HL-60 (cell line): ENCODE data around the gene TMEM204.

Experiments used
- DNase-seq, 2 experiments: peaks; one replicate each; pipeline ENCODE4 v3.0.0-alpha.2; 2010 to 2020; ENCODE audit warnings: low read depth in 1 of 2, low spot score in 1 of 2
- H3K27ac ChIP-seq: fragments of 250-450 bp; sonication (Bioruptor Pico); replicated peaks from 2 replicates; pipeline ENCODE4 v1.5.1; 2020; ENCODE audit warnings: mild to moderate bottlenecking, moderate library complexity
- H3K27me3 ChIP-seq: fragments of 250-450 bp; sonication (Bioruptor Pico); 2 replicates; pipeline ENCODE4 v1.5.1; 2021; ENCODE audit warnings: mild to moderate bottlenecking, moderate library complexity; ENCODE audit not compliant: insufficient read depth, poor library complexity, severe bottlenecking
- H3K4me3 ChIP-seq: replicated peaks from 2 replicates; pipeline ENCODE4 v1.5.1; 2011; ENCODE audit warnings: mild to moderate bottlenecking, control low read depth, low read length; ENCODE audit not compliant: insufficient read depth
- CTCF ChIP-seq: IDR thresholded peaks from one replicate; pipeline ENCODE4 v1.5.1; 2011; ENCODE audit warnings: low read length, control low read depth, inconsistent platforms; ENCODE audit not compliant: insufficient read depth
- GABPA ChIP-seq: IDR thresholded peaks from 2 replicates; pipeline ENCODE4 v1.6.1; 2012; ENCODE audit warnings: low read depth
- POLR2AphosphoS5 ChIP-seq: IDR thresholded peaks from 2 replicates; pipeline ENCODE4 v1.6.1; 2012; ENCODE audit warnings: low read depth
- REST ChIP-seq: IDR thresholded peaks from 2 replicates; pipeline ENCODE4 v1.6.1; 2012; ENCODE audit warnings: low read depth; ENCODE audit not compliant: insufficient replicate concordance
- SPI1 ChIP-seq: IDR thresholded peaks from 2 replicates; pipeline ENCODE4 v1.6.1; 2012; ENCODE audit warnings: low read depth, mild to moderate bottlenecking, borderline replicate concordance

Gene TMEM204

GRCh38 chr16:1548727-1549126 lies 15.3 kb downstream of the TMEM204 start:
- Histone ChIP-seq H3K27ac (no peak overlapping the region), H3K4me3 (no peak overlapping the region), H3K27me3 (no peaks in the 10 kb centered on the region)
- TF ChIP-seq POLR2AphosphoS5 (no peak), CTCF (no peak), GABPA (no peak), REST (no peak), SPI1 (no peak)
- DNase-seq = no peak

- Histone ChIP-seq H3K4me3 (no peak overlapping the region), H3K27ac (no peak overlapping the region), H3K27me3 (no peaks in the 10 kb centered on the region)
- TF ChIP-seq GABPA (no peak), SPI1 (no peak), POLR2AphosphoS5 (no peak), REST (no peak), CTCF (no peak)
- DNase-seq = no peak
Measured at GRCh38 chr16:1550069-1550468, 16.6 kb downstream of the TMEM204 start.

- Histone ChIP-seq H3K4me3 (no peak overlapping the region), H3K27ac (no peak overlapping the region), H3K27me3 (no peaks in the 10 kb centered on the region)
- DNase-seq = no peak
- TF ChIP-seq REST = no peak
- TF ChIP-seq POLR2AphosphoS5 = no peak
- no peak for TF ChIP-seq GABPA
- TF ChIP-seq SPI1 = no peak
- TF ChIP-seq CTCF = no peak
Measured at GRCh38 chr16:1550696-1551095, 17.2 kb downstream of the TMEM204 start.
